A549 (cell line): Measurements from ENCODE around the gene CALN1. TPM values are rescaled to one million over a fixed set of nuclear protein-coding genes. Genes with fewer than 3 reads are reported as not detected.

Experiments used
- ATAC-seq, 2 experiments: fragments of 200-7000 bp in 1 of 2; fragments of >200 bp in 1 of 2; cut with Nextera tagmentation in 1 of 2; cut with Tn5 transposase in 1 of 2; 3 replicates each; pipeline versions ENCODE4 v1.8.0 to v1.9.1; 2018 to 2020; ENCODE audit warnings: mild to moderate bottlenecking in 1 of 2, moderate library complexity in 1 of 2
- CTCF ChIA-PET: fragments of 300-600 bp; sonication (Branson Sonifier 250); formaldehyde crosslinking; extraction: SDS; loops from one replicate; lab custom pipeline; 2021; ENCODE audit warnings: antibody characterized with exemption, inconsistent platforms; lab: Yijun Ruan, JAX
- POLR2A ChIA-PET: fragments of 350-600 bp; formaldehyde crosslinking; extraction: SDS; loops from one replicate; lab custom pipeline; 2021; ENCODE audit warnings: antibody characterized with exemption, inconsistent platforms; lab: Yijun Ruan, JAX
- DNase-seq, 2 experiments: peaks; one replicate each; pipeline versions ENCODE4 v3.0.0 to v3.0.0-alpha.2; 2011 to 2016; ENCODE audit warnings: low read depth in 1 of 2, low spot score in 1 of 2
- FAIRE-seq: peaks from 2 replicates; lab custom pipeline; 2011; peaks lifted over from hg19 to GRCh38; lab: Jason Lieb, UNC
- H3K27ac ChIP-seq, 2 experiments: fragments of >200 bp; sonication (Bioruptor Twin); formaldehyde crosslinking; 3 replicates each; pipeline ENCODE4 v1.5.1; 2016 to 2017
- H3K4me1 ChIP-seq: fragments of >200 bp; sonication (Bioruptor Twin); formaldehyde crosslinking; 3 replicates; pipeline ENCODE4 v1.6.1; 2016
- H3K4me2 ChIP-seq: fragments of >200 bp; sonication (Bioruptor Twin); formaldehyde crosslinking; 3 replicates; pipeline ENCODE4 v1.6.1; 2016
- H3K4me3 ChIP-seq: fragments of >200 bp; sonication (Bioruptor Twin); formaldehyde crosslinking; 3 replicates; pipeline ENCODE4 v1.5.1; 2016
- H3K9me3 ChIP-seq: fragments of >200 bp; sonication (Bioruptor Twin); formaldehyde crosslinking; 3 replicates; pipeline ENCODE4 v1.6.1; 2016
- ATOH8 ChIP-seq: fragments of 250-450 bp; sonication (Bioruptor Pico); IDR thresholded peaks from 2 replicates; pipeline ENCODE4 v1.5.0; 2020; ENCODE audit warnings: low read depth, mild to moderate bottlenecking, moderate library complexity
- CBX2 ChIP-seq: fragments of 200-600 bp; sonication (generic); IDR thresholded peaks from 2 replicates; pipeline ENCODE4 v1.6.1; 2016; ENCODE audit warnings: low read depth, mild to moderate bottlenecking, borderline replicate concordance
- CEBPB ChIP-seq, 2 experiments: fragments of >200 bp in 1 of 2; sonication (Bioruptor Twin) in 1 of 2; formaldehyde crosslinking in 1 of 2; IDR thresholded peaks; 2 replicates each; pipeline ENCODE4 v1.6.1; 2012 to 2016
- EHF ChIP-seq: fragments of 250-450 bp; sonication (Bioruptor Pico); IDR thresholded peaks from 2 replicates; pipeline ENCODE4 v1.5.0; 2020; ENCODE audit warnings: mild to moderate bottlenecking
- EHMT2 ChIP-seq: fragments of 200-600 bp; sonication (generic); IDR thresholded peaks from 2 replicates; pipeline ENCODE4 v1.6.1; 2016; ENCODE audit warnings: antibody characterized with exemption, low read depth, mild to moderate bottlenecking, moderate library complexity
- EP300 ChIP-seq, 2 experiments: fragments of >200 bp; sonication (Bioruptor Twin); formaldehyde crosslinking; IDR thresholded peaks; 2 replicates in 1 of 2; 3 replicates in 1 of 2; pipeline ENCODE4 v1.6.1; 2016 to 2017
- FOSB ChIP-seq: fragments of 250-450 bp; sonication (Bioruptor Pico); IDR thresholded peaks from 2 replicates; pipeline ENCODE4 v1.5.0; 2020; ENCODE audit warnings: mild to moderate bottlenecking, moderate library complexity
- FOXS1 ChIP-seq: fragments of 250-450 bp; sonication (Bioruptor Pico); IDR thresholded peaks from 2 replicates; pipeline ENCODE4 v1.5.0; 2020; ENCODE audit warnings: mild to moderate bottlenecking, moderate library complexity
- HES2 ChIP-seq: fragments of >200 bp; sonication (Bioruptor Twin); formaldehyde crosslinking; IDR thresholded peaks from 2 replicates; pipeline ENCODE4 v1.6.1; 2016
- HOXA7 ChIP-seq: fragments of 250-450 bp; sonication (Bioruptor Pico); IDR thresholded peaks from 2 replicates; pipeline ENCODE4 v1.5.0; 2020; ENCODE audit warnings: mild to moderate bottlenecking, moderate library complexity
- JUN ChIP-seq, 2 experiments: fragments of >200 bp; sonication (Bioruptor Twin); formaldehyde crosslinking; IDR thresholded peaks; 2 replicates in 1 of 2; 3 replicates in 1 of 2; pipeline ENCODE4 v1.6.1; 2016 to 2017
- KDM5A ChIP-seq: fragments of 200-600 bp; sonication (generic); IDR thresholded peaks from 2 replicates; pipeline ENCODE4 v1.6.1; 2016; ENCODE audit warnings: antibody characterized with exemption, mild to moderate bottlenecking
- MAFK ChIP-seq: fragments of 450-650 bp; IDR thresholded peaks from 2 replicates; pipeline ENCODE4 v1.6.1; 2014; ENCODE audit not compliant: partially characterized antibody
- MAX ChIP-seq: IDR thresholded peaks from 2 replicates; pipeline ENCODE4 v1.6.1; 2012
- MAZ ChIP-seq: fragments of 150-350 bp; IDR thresholded peaks from 2 replicates; pipeline ENCODE4 v1.6.1; 2014; ENCODE audit warnings: antibody characterized with exemption, low read depth, low read length, borderline replicate concordance
- NFE2L2 ChIP-seq: fragments of 150-350 bp; conservative IDR thresholded peaks from 2 replicates; pipeline ENCODE4 v1.6.1; 2014; ENCODE audit warnings: low read length
- NR3C1 ChIP-seq: fragments of >200 bp; sonication (Bioruptor Twin); formaldehyde crosslinking; IDR thresholded peaks from 3 replicates; pipeline ENCODE4 v1.6.1; 2017
- POLR2AphosphoS2 ChIP-seq: conservative IDR thresholded peaks from 2 replicates; pipeline ENCODE4 v1.6.1; 2012; ENCODE audit warnings: low read length, improper control_type of control experiment, inconsistent platforms
- RAD21 ChIP-seq, 2 experiments: fragments of >200 bp in 1 of 2; sonication (Bioruptor Twin) in 1 of 2; formaldehyde crosslinking in 1 of 2; IDR thresholded peaks in 1 of 2; conservative IDR thresholded peaks in 1 of 2; 2 replicates in 1 of 2; 3 replicates in 1 of 2; pipeline ENCODE4 v1.6.1; 2012 to 2018; ENCODE audit warnings: inconsistent platforms in 1 of 2
- RCOR1 ChIP-seq: fragments of 150-350 bp; IDR thresholded peaks from 2 replicates; pipeline ENCODE4 v1.6.1; 2014; ENCODE audit warnings: antibody characterized with exemption, low read length, low read depth
- RFX5 ChIP-seq: fragments of 450-650 bp; IDR thresholded peaks from 2 replicates; pipeline ENCODE4 v1.7.1; 2014; ENCODE audit warnings: antibody characterized with exemption, mild to moderate bottlenecking, moderate library complexity
- RNF2 ChIP-seq: fragments of 200-600 bp; sonication (generic); IDR thresholded peaks from 2 replicates; pipeline ENCODE4 v1.6.1; 2016; ENCODE audit warnings: low read depth, mild to moderate bottlenecking, antibody characterized with exemption, moderate library complexity, borderline replicate concordance
- ZC3H11A ChIP-seq: fragments of 450-650 bp; IDR thresholded peaks from 2 replicates; pipeline ENCODE4 v1.6.1; 2014; ENCODE audit warnings: antibody characterized with exemption, mild to moderate bottlenecking
- ZNF302 ChIP-seq: fragments of 250-450 bp; sonication (Bioruptor Pico); IDR thresholded peaks from 2 replicates; pipeline ENCODE4 v1.9.0; 2021; ENCODE audit warnings: inconsistent platforms, mild to moderate bottlenecking, moderate library complexity
- ZSCAN20 ChIP-seq: fragments of 250-450 bp; sonication (Bioruptor Pico); IDR thresholded peaks from 2 replicates; pipeline ENCODE4 v1.8.0; 2022; ENCODE audit warnings: mild to moderate bottlenecking, moderate library complexity
- WGBS: methylation state at CpG from one replicate; pipeline ENCODE4 v1.1.6; 2017; ENCODE audit errors: missing lambda C conversion rate; 5-methylcytosine and 5-hydroxymethylcytosine counted together
- polyA plus RNA-seq, 4 experiments: library from polyadenylated mRNA; depleted of rRNA in 3 of 4; stranded (reverse); fragments of >200 nt; fragmentation: RNase III in 1 of 4; extraction: RNeasy Plus Mini Kit Qiagen cat#74134 plus additional on column Dnase treatment in 1 of 4; gene quantifications; 2 replicates in 3 of 4; 3 replicates in 1 of 4; pipeline ENCODE4 v1.2.3, GENCODE V29; 2011 to 2017
- TF ChIP-seq, protein P1 (sequence below): fragments of 250-450 bp; sonication (Bioruptor Pico); IDR thresholded peaks from 2 replicates; pipeline ENCODE4 v1.5.0; 2021; ENCODE audit warnings: mild to moderate bottlenecking, moderate library complexity, borderline replicate concordance
- TF ChIP-seq, protein P2 (sequence below): fragments of >200 bp; sonication (Bioruptor Twin); formaldehyde crosslinking; IDR thresholded peaks from 3 replicates; pipeline ENCODE4 v1.5.1; 2016

The CALN1 gene
- polyA plus RNA-seq, 2 of the 4 experiments (the other 2 are of a cell fraction), result not detected

DNA sequence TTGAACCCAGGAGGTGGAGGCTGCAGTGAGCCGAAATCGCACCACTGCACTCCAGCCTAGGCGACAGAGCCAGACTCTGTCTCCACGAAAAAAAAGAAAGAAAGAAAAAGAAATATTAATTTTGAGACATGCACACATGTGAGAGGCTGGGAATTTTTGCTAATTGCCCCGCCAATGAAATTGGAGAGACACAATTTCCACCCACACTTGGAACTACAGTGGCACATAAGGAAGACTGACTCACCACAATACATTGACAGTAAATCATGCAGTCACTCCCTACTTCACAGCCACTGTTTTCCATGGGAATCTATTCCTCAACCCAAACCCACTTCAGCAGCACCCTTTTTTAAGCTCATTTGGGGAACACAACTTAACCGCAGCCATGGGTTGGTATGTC, 139.7 kb downstream of the CALN1 start:
- ChIA-PET CTCF (interaction anchor here (0.6 to 1.4 kb wide), 2 partner anchors 8 to 35 kb away, joined by 3 read pairs; no protein-coding TSS in a partner anchor), POLR2A (no interaction called here)
- DNase-seq, result no peak
- no peak for TF ChIP-seq ZSCAN20 (CRISPR knock-in tag)
- TF ChIP-seq RFX5, result no peak
- TF ChIP-seq CBX2, result no peak
- TF ChIP-seq HOXA7 (CRISPR knock-in tag), result no peak
- no peak for TF ChIP-seq ZC3H11A
- no peak for TF ChIP-seq EHMT2
- no peak for TF ChIP-seq ZNF302
- TF ChIP-seq KDM5A, result no peak
- TF ChIP-seq POLR2AphosphoS2, result no peak
- TF ChIP-seq NR3C1, result no peak
- TF ChIP-seq CEBPB (IDR thresholded peaks at IDR 0.05), result no peak
- no peak for TF ChIP-seq NFE2L2
- TF ChIP-seq ATOH8 (CRISPR knock-in tag), result no peak
- TF ChIP-seq, all 56 proteins: peak for 0
- H3K9me3 ChIP-seq, result no peaks in the 10 kb centered on the region
- H3K4me1 ChIP-seq, result no peaks in the 10 kb centered on the region
- H3K27ac ChIP-seq, result no peak overlapping the region
- 30% methylated on average over 6 of the region's 6 CpGs for WGBS
- FAIRE-seq, result no peak
- ATAC-seq, result no peak
- H3K4me3 ChIP-seq, result no peak overlapping the region
- no peak overlapping the region for H3K4me2 ChIP-seq

GRCh38 chr7:72268796-72269195, 143.3 kb downstream of the CALN1 start:
- no peak overlapping the region for H3K27ac ChIP-seq
- CTCF ChIA-PET, result no interaction called here
- no peaks in the 10 kb centered on the region for H3K4me1 ChIP-seq
- POLR2A ChIA-PET, result no interaction called here
- ATAC-seq (no peak), FAIRE-seq (no peak), DNase-seq (no peak)
- no peak overlapping the region for H3K4me3 ChIP-seq
- 0% methylated on average over 3 of the region's 3 CpGs for WGBS
- TF ChIP-seq HES2 (no peak), EHF (CRISPR knock-in tag) (no peak), CBX2 (no peak), MAZ (no peak), KDM5A (no peak), JUN (IDR thresholded peaks at IDR 0.05) (no peak), FOXS1 (CRISPR knock-in tag) (no peak), MAX (no peak)
- H3K9me3 ChIP-seq, result no peaks in the 10 kb centered on the region
- H3K4me2 ChIP-seq, result no peak overlapping the region

- POLR2A ChIA-PET, result no interaction called here
- Histone ChIP-seq H3K27ac (no peak overlapping the region), H3K4me3 (no peak overlapping the region), H3K9me3 (no peaks in the 10 kb centered on the region), H3K4me2 (no peak overlapping the region), H3K4me1 (no peaks in the 10 kb centered on the region)
- no peak for FAIRE-seq
- no peak for DNase-seq
- CTCF ChIA-PET, result no interaction called here
- 2% methylated on average over 2 of the region's 2 CpGs for WGBS
- no peak for ATAC-seq
- TF ChIP-seq FOSB (CRISPR knock-in tag), result no peak
- no peak for TF ChIP-seq MAFK
These were observed 144.0 kb downstream of the CALN1 start for GRCh38 chr7:72268090-72268489.

DNA sequence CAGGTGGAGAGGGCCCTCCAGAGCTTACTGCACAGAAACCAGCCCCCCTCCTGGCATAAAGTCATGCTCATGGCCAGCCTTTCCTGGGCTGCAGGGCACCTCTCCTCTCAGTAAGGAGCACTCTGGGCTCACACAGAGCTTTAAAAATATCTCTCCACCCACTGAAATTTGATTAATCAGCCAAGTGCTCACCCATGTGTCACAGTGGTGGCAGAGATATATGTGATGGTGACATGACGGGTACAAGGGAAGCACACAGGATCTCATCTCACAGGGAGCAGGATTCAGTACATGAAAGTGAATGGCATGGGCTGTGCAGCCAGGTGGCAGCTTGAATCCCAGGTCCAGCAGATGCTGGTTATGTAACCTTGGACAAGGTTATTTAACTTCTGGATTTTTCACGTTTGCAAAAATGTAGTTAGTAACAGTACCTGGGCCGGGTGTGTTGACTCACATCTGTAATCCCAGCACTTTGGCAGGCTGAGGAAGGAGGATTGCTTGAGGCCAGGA, 144.8 kb downstream of the CALN1 start:
- FAIRE-seq (no peak), ATAC-seq (no peak), DNase-seq (no peak)
- Histone ChIP-seq H3K4me2 (no peak overlapping the region), H3K4me3 (no peak overlapping the region), H3K27ac (no peak overlapping the region), H3K9me3 (no peaks in the 10 kb centered on the region), H3K4me1 (no peaks in the 10 kb centered on the region)
- 0% methylated on average over 3 of the region's 3 CpGs for WGBS
- ChIA-PET POLR2A (no interaction called here), CTCF (no interaction called here)
- TF ChIP-seq RNF2 (no peak), HOXA7 (CRISPR knock-in tag) (no peak), HES2 (no peak), RAD21 (conservative IDR thresholded peaks at IDR 0.05 in 1 of 2, IDR thresholded peaks at IDR 0.05 in 1 of 2) (no peak), RCOR1 (no peak), EP300 (IDR thresholded peaks at IDR 0.05) (no peak), ZNF302 (no peak), EHMT2 (no peak)
- TF ChIP-seq, protein P1, sequence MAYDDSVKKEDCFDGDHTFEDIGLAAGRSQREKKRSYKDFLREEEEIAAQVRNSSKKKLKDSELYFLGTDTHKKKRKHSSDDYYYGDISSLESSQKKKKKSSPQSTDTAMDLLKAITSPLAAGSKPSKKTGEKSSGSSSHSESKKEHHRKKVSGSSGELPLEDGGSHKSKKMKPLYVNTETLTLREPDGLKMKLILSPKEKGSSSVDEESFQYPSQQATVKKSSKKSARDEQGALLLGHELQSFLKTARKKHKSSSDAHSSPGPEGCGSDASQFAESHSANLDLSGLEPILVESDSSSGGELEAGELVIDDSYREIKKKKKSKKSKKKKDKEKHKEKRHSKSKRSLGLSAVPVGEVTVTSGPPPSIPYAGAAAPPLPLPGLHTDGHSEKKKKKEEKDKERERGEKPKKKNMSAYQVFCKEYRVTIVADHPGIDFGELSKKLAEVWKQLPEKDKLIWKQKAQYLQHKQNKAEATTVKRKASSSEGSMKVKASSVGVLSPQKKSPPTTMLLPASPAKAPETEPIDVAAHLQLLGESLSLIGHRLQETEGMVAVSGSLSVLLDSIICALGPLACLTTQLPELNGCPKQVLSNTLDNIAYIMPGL (CRISPR knock-in tag), result no peak
- TF ChIP-seq, protein P2, sequence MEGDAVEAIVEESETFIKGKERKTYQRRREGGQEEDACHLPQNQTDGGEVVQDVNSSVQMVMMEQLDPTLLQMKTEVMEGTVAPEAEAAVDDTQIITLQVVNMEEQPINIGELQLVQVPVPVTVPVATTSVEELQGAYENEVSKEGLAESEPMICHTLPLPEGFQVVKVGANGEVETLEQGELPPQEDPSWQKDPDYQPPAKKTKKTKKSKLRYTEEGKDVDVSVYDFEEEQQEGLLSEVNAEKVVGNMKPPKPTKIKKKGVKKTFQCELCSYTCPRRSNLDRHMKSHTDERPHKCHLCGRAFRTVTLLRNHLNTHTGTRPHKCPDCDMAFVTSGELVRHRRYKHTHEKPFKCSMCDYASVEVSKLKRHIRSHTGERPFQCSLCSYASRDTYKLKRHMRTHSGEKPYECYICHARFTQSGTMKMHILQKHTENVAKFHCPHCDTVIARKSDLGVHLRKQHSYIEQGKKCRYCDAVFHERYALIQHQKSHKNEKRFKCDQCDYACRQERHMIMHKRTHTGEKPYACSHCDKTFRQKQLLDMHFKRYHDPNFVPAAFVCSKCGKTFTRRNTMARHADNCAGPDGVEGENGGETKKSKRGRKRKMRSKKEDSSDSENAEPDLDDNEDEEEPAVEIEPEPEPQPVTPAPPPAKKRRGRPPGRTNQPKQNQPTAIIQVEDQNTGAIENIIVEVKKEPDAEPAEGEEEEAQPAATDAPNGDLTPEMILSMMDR, result no peak
